ENCODE data around the gene ZNF593OS. TPM values are rescaled to one million over a fixed set of nuclear protein-coding genes. Genes with fewer than 3 reads are reported as not detected.
A peak's percentile ranks its signal among the peaks of the same experiment; 100 is the strongest.

Gene ZNF593OS
- total and polyA plus RNA-seq, 2 donors (not counting 3 experiments of a cell fraction or from before 2014, with no cell fraction given): not detected

DNA sequence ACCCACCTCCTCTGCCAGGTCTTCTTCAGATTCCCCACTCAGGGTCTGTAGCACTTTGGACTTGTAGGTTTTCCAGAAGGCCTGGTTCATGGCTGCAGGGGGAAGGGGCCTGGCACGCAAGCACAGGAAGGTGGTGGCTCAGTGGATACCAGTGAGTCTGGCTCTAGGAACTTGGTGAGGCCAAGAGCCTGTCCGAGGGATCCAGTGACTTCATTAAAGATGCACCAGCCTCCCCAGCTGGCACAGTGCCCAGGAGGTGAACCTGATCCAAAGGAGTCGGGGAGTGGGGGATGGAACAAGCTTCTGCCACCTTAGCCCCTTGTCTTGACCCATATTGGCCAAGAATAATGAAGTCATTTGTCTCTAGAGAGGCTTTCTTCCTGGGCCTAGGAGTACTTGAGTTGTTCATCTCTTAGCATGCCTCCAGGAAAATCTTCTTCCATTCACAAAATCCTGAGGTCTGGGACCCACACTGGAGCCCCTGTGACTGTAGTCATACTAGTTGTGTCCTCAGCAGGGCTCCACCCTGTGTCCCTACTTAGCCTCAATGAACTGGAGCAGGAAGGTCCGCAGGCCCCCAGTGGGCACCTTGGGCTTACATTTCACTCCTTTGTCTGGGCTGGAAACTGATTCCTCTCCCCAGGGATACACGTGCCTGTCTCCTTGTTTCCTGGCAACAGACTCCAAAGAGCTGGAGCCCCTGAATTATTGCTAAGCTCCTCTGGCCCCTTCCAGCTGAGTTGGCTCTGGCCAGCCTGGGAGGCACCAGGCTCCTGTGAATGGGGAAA lies 3.0 kb downstream of the ZNF593OS start, which contains the start of gene C1orf232:
Gene C1orf232, minus strand, starts transcription at position 554 of the 788 bp plus-strand sequence. Its CDS starts 464 bp downstream, at position 90.
- Histone ChIP-seq H2AFZ (ENCODE audit: low read depth, low read length) (peak within 1 kb of the TSS; percentile 77), H3K4me1 (ENCODE audit: control insufficient read depth, extremely low read depth, insufficient read depth, low read length) (no peaks in the 10 kb centered on the region), H3K36me3 (ENCODE audit: control insufficient read depth in 2 of 2, extremely low read depth in 1 of 2, insufficient read depth in 2 of 2, low read length in 2 of 2) (no peaks in the 10 kb centered on the region), H3K9me3 (replicated peaks; ENCODE audit: control insufficient read depth, insufficient read depth, low read length) (no peaks in the 10 kb centered on the region), H3K4me3 (replicated peaks in 1 of 3; ENCODE audit: insufficient read depth in 1 of 3, low read depth in 1 of 3, low read length in 3 of 3) (peak within 1 kb of the TSS; percentile 46 to 72 (median 67)), H4K20me1 (replicated peaks; ENCODE audit: control insufficient read depth, extremely low read depth, insufficient read depth, low read length) (no peaks in the 10 kb centered on the region), H3K79me2 (ENCODE audit: control insufficient read depth, insufficient read depth, low read length) (peaks cover 2% of the 10 kb centered on the region), H3K9ac (replicated peaks; ENCODE audit: extremely low read depth, insufficient read depth, low read length) (peak within 1 kb of the TSS; percentile 74), H3K9me1 (replicated peaks; ENCODE audit: control insufficient read depth, extremely low read depth, insufficient read depth, low read length) (no peaks in the 10 kb centered on the region), H3K4me2 (ENCODE audit: insufficient read depth, low read length) (peak within 1 kb of the TSS; percentile 60), H3K27ac (ENCODE audit: insufficient read depth, low read depth, low read length) (peak within 1 kb of the TSS; percentile 47), H3K27me3 (ENCODE audit: control insufficient read depth in 2 of 2, insufficient read depth in 2 of 2, low read length in 2 of 2) (no peaks in the 10 kb centered on the region)
- ChIA-PET CTCF (interaction anchor here (0.9 to 3.7 kb wide), 17 partner anchors 12 to 249 kb away, joined by 4 to 48 read pairs (median 9); partner anchors contain the start of genes CEP85, FAM110D, PAFAH2 and PDIK1L), POLR2A (no interaction called here)
- intact Hi-C loops (cut with micrococcal nuclease) (loop anchor here (1.0 kb wide), 4 partner anchors 66 to 195 kb away; partner anchors contain the start of gene CEP85), dilution Hi-C loops (cut with MboI; ENCODE audit: extremely low pct_ligation_motif_present, low sequenced_read_pairs) (no loop called here)
- FAIRE-seq: no peak
- BruUV-seq (replicated peaks): no TSS peak
- TF ChIP-seq JUN (IDR thresholded peaks at IDR 0.05; ENCODE audit: borderline replicate concordance, insufficient read depth, insufficient read length, low read depth) (no peak), EZH2 (IDR thresholded peaks at IDR 0.05; ENCODE audit: borderline replicate concordance, low read depth, low read length, severe bottlenecking) (no peak), POLR2AphosphoS5 (IDR thresholded peaks at IDR 0.05; ENCODE audit: insufficient read depth, low read depth, low read length) (no peak), FOS (IDR thresholded peaks at IDR 0.05; ENCODE audit: borderline replicate concordance, insufficient read depth, low read length) (no peak), MYC (IDR thresholded peaks at IDR 0.05; ENCODE audit: low read depth, low read length) (no peak), POLR2A (IDR thresholded peaks at IDR 0.05; ENCODE audit: low read depth, low read length) (no peak)
- TF ChIP-seq, protein P1, sequence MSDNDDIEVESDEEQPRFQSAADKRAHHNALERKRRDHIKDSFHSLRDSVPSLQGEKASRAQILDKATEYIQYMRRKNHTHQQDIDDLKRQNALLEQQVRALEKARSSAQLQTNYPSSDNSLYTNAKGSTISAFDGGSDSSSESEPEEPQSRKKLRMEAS (IDR thresholded peaks at IDR 0.05; ENCODE audit: insufficient read depth, insufficient read length): no peak
- TF ChIP-seq, protein P2, sequence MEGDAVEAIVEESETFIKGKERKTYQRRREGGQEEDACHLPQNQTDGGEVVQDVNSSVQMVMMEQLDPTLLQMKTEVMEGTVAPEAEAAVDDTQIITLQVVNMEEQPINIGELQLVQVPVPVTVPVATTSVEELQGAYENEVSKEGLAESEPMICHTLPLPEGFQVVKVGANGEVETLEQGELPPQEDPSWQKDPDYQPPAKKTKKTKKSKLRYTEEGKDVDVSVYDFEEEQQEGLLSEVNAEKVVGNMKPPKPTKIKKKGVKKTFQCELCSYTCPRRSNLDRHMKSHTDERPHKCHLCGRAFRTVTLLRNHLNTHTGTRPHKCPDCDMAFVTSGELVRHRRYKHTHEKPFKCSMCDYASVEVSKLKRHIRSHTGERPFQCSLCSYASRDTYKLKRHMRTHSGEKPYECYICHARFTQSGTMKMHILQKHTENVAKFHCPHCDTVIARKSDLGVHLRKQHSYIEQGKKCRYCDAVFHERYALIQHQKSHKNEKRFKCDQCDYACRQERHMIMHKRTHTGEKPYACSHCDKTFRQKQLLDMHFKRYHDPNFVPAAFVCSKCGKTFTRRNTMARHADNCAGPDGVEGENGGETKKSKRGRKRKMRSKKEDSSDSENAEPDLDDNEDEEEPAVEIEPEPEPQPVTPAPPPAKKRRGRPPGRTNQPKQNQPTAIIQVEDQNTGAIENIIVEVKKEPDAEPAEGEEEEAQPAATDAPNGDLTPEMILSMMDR (IDR thresholded peaks at IDR 0.05; ENCODE audit: extremely low read depth in 1 of 2, insufficient read depth in 1 of 2, low read depth in 1 of 2, low read length in 2 of 2): no peak
- DNase-seq (ENCODE audit: low read depth, low spot score): no peak

All from endothelial cell of umbilical vein (primary cell).